Parathyroid adenoma (tissue), 2 donors: ENCODE measurements around the gene SAPCD2.
A peak's percentile ranks its signal among the peaks of the same experiment; 100 is the strongest.

Experiments used
- H2AFZ ChIP-seq: fragments of 300-600 bp; sonication (generic); one replicate; pipeline ENCODE4 v1.7.0; 2017; ENCODE audit warnings: antibody characterized with exemption, mild to moderate bottlenecking
- H3K27ac ChIP-seq: fragments of 300-600 bp; sonication (generic); one replicate; pipeline ENCODE4 v1.7.0; 2017
- H3K27me3 ChIP-seq: fragments of 300-600 bp; sonication (generic); one replicate; pipeline ENCODE4 v1.7.0; 2017; ENCODE audit warnings: low read length; ENCODE audit not compliant: control insufficient read depth, insufficient read depth
- H3K36me3 ChIP-seq: fragments of 300-600 bp; sonication (generic); one replicate; pipeline ENCODE4 v1.7.0; 2017; ENCODE audit warnings: low read length; ENCODE audit not compliant: control insufficient read depth, insufficient read depth
- H3K4me1 ChIP-seq: fragments of 300-600 bp; sonication (generic); one replicate; pipeline ENCODE4 v1.7.0; 2017; ENCODE audit warnings: control low read depth
- H3K4me2 ChIP-seq: fragments of 300-600 bp; sonication (generic); one replicate; pipeline ENCODE4 v1.7.0; 2017; ENCODE audit warnings: low read length
- H3K4me3 ChIP-seq: fragments of 300-600 bp; sonication (generic); one replicate; pipeline ENCODE4 v1.7.0; 2017; ENCODE audit warnings: low read depth, low read length
- H3K79me2 ChIP-seq: fragments of 300-600 bp; sonication (generic); one replicate; pipeline ENCODE4 v1.7.0; 2017; ENCODE audit warnings: control low read depth
- H3K9ac ChIP-seq: fragments of 300-600 bp; sonication (generic); one replicate; pipeline ENCODE4 v1.7.0; 2017; ENCODE audit warnings: mild to moderate bottlenecking
- H3K9me3 ChIP-seq: fragments of 300-600 bp; sonication (generic); one replicate; pipeline ENCODE4 v1.7.0; 2017; ENCODE audit warnings: low read length; ENCODE audit not compliant: control insufficient read depth
- TF ChIP-seq, protein P1 (sequence below): fragments of 300-600 bp; sonication (generic); IDR thresholded peaks from one replicate; pipeline ENCODE4 v1.7.0; 2017; ENCODE audit warnings: antibody characterized with exemption, mild to moderate bottlenecking
- donor health status: primary hyperparathyroidism.

SAPCD2 gene

DNA sequence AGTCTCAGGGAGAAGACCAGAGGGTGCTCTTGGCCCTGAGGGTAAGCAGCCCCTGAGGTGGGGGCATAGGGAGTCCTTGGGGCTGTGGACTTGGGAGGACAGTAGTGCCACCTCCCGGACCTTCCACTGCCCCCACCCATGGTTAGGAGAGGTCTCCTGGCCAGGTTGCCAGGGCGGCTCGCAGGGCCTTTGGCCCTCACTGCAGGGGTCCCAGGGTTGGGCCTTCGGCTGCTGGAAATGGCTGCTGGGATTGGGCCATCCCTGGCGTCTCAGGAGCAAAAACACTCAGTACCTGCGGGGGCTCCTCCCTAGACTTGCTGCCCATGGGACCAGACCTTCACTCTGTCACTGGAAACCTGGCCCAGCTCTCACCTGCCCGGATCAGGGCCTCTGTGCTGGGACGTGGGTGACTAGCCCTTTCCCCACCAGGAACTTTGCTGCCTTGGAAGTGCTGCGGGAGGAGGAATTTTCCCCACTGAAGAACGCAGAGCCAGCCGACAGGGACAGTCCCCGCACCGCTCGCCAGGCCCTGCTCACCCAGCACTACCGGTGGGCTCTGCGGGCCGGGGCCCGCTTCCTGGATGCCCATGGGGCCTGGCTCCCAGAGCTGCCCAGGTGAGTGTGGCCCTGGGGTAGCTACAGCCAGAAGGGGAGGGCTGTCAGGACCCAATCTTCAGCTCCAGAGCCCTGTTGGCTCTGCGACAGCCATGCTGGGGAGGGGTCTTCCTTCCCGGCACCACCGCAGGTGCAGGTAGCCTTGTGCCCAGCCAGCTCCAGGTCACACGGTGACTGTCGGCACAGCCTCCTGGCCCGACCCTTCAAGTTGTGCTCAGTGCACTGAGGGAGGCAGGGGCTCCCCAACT lies 10.1 kb upstream of the SAPCD2 start:
- TF ChIP-seq, protein P1, sequence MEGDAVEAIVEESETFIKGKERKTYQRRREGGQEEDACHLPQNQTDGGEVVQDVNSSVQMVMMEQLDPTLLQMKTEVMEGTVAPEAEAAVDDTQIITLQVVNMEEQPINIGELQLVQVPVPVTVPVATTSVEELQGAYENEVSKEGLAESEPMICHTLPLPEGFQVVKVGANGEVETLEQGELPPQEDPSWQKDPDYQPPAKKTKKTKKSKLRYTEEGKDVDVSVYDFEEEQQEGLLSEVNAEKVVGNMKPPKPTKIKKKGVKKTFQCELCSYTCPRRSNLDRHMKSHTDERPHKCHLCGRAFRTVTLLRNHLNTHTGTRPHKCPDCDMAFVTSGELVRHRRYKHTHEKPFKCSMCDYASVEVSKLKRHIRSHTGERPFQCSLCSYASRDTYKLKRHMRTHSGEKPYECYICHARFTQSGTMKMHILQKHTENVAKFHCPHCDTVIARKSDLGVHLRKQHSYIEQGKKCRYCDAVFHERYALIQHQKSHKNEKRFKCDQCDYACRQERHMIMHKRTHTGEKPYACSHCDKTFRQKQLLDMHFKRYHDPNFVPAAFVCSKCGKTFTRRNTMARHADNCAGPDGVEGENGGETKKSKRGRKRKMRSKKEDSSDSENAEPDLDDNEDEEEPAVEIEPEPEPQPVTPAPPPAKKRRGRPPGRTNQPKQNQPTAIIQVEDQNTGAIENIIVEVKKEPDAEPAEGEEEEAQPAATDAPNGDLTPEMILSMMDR = no peak
- no peak overlapping the region for H3K4me3 ChIP-seq
- no peak overlapping the region for H2AFZ ChIP-seq
- H3K79me2 ChIP-seq = no peaks in the 10 kb centered on the region
- no peak overlapping the region for H3K27ac ChIP-seq
- no peaks in the 10 kb centered on the region for H3K4me1 ChIP-seq
- no peaks in the 10 kb centered on the region for H3K36me3 ChIP-seq
- no peaks in the 10 kb centered on the region for H3K27me3 ChIP-seq
- H3K9me3 ChIP-seq = no peaks in the 10 kb centered on the region
- no peak overlapping the region for H3K4me2 ChIP-seq
- H3K9ac ChIP-seq = no peak overlapping the region

DNA sequence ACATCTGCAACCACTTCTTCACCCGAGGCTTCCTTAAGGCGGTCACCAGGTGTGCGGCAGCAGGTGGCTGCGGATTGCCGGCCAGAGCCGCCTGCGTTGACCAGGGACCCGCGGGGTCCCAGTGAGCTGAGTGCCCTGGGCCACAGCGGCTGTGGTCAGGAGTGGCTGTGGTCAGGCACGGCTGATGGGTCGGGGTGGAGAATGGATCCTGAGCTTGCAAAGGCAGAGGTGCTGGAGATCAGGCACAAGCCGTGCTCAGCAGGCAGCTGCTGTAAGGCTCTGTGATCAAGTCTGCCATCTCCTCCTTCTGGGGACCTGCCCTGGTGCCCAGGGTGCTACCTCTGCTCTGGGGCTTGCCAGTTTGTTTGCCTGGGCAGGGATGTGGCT lies 9.0 kb upstream of the SAPCD2 start:
- Histone ChIP-seq H3K4me1 (no peaks in the 10 kb centered on the region), H3K4me2 (no peak overlapping the region), H2AFZ (no peak overlapping the region), H3K9ac (no peak overlapping the region), H3K79me2 (no peaks in the 10 kb centered on the region), H3K27ac (no peak overlapping the region), H3K27me3 (no peaks in the 10 kb centered on the region), H3K4me3 (no peak overlapping the region), H3K36me3 (no peaks in the 10 kb centered on the region), H3K9me3 (no peaks in the 10 kb centered on the region)
- TF ChIP-seq, protein P1 = no peak

- TF ChIP-seq, protein P1 = no peak
- Histone ChIP-seq H3K27me3 (no peaks in the 10 kb centered on the region), H3K4me3 (no peak overlapping the region), H3K9me3 (no peaks in the 10 kb centered on the region), H3K27ac (no peak overlapping the region), H3K79me2 (no peaks in the 10 kb centered on the region), H3K4me2 (no peak overlapping the region), H3K4me1 (no peaks in the 10 kb centered on the region), H2AFZ (no peak overlapping the region), H3K9ac (no peak overlapping the region), H3K36me3 (no peaks in the 10 kb centered on the region)
These were observed 8.5 kb upstream of the SAPCD2 start for GRCh38 chr9:137078701-137079400.

DNA sequence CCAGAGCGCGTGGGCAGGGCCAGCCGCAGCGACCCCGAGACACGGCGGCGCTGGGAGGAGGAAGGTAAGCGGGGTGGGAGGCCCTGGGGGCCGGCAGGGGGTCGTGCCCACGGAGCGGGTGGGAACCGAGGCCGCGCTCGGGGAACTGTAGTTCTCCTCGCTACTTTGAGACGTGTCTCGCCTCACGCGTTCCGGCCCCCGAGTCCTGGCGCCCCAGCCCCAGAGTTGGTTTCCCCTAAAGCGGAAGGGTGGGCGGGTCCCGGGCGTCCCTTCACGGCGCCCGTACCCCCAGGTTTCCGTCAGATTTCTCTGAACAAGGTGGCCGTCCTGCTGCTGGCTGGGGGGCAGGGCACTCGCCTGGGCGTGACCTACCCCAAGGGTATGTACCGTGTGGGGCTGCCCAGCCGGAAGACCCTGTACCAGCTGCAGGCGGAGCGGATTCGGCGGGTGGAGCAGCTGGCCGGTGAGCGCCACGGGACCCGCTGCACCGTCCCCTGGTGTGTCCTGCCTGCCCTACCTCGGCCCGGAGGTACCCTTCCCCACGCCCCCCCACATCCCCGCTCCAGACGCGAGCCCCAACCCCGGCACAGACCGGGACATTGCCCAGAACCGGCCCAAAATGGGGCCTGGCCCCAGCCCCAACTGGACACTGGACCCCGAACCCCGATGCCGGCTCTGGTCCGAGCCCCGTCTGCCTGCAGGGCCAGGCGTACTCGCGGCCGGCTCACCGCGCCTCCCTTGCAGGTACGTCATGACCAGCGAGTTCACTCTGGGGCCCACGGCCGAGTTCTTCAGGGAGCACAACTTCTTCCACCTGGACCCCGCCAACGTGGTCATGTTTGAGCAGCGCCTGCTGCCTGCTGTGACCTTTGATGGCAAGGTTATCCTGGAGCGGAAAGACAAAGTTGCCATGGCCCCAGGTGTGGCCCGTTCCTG lies 7.7 kb upstream of the SAPCD2 start:
- no peak overlapping the region for H2AFZ ChIP-seq
- peak overlapping the region; percentile 79 for H3K4me2 ChIP-seq
- no peak overlapping the region for H3K27ac ChIP-seq
- H3K4me3 ChIP-seq = peak overlapping the region; percentile 49
- H3K9me3 ChIP-seq = no peaks in the 10 kb centered on the region
- TF ChIP-seq, protein P1 = no peak
- no peaks in the 10 kb centered on the region for H3K27me3 ChIP-seq
- no peaks in the 10 kb centered on the region for H3K36me3 ChIP-seq
- H3K9ac ChIP-seq = peak overlapping the region; percentile 37
- H3K79me2 ChIP-seq = no peaks in the 10 kb centered on the region
- H3K4me1 ChIP-seq = no peaks in the 10 kb centered on the region
